Aorta (tissue), 5 donors: Measurements from ENCODE around the gene AVPI1. TPM values are rescaled to one million over a fixed set of nuclear protein-coding genes. Genes with fewer than 3 reads are reported as not detected.
A peak's percentile ranks its signal among the peaks of the same experiment; 100 is the strongest.
"Not testable (repeated sequence)": the region's sequence is repeated elsewhere in the genome, so short reads cannot be mapped to it uniquely, and the experiment has no call there.

Experiments used
- ATAC-seq: fragments of 200-7000 bp; cut with Tn5 transposase; one replicate; pipeline ENCODE4 v1.9.1; 2022; ENCODE audit warnings: moderate library complexity; ENCODE audit not compliant: low FRiP score
- DNase-seq, 2 donors: peaks; one replicate each; pipeline ENCODE4 v3.0.0-alpha.2; 2020
- H3K27ac ChIP-seq, 2 donors: one replicate each; pipeline ENCODE4 v1.5.1; 2013; ENCODE audit warnings: low read length in 2 of 2, mild to moderate bottlenecking in 2 of 2, moderate library complexity in 2 of 2, control low read depth in 1 of 2, inconsistent platforms in 1 of 2, low read depth in 1 of 2
- H3K27me3 ChIP-seq, 2 donors: one replicate each; pipeline ENCODE4 v1.6.1; 2013; ENCODE audit warnings: control low read depth in 1 of 2, low read length in 1 of 2, mild to moderate bottlenecking in 1 of 2, moderate library complexity in 1 of 2; ENCODE audit not compliant: insufficient read depth in 2 of 2, control insufficient read depth in 1 of 2
- H3K36me3 ChIP-seq, 2 donors: one replicate each; pipeline ENCODE4 v1.6.1; 2013; ENCODE audit warnings: control low read depth in 1 of 2, low read length in 1 of 2, mild to moderate bottlenecking in 1 of 2; ENCODE audit not compliant: insufficient read depth in 2 of 2, control insufficient read depth in 1 of 2
- H3K4me1 ChIP-seq, 2 donors: one replicate each; pipeline ENCODE4 v1.6.1; 2013; ENCODE audit warnings: low read length in 2 of 2, control low read depth in 1 of 2, mild to moderate bottlenecking in 1 of 2, moderate library complexity in 1 of 2; ENCODE audit not compliant: insufficient read depth in 2 of 2, control insufficient read depth in 1 of 2
- H3K4me3 ChIP-seq, 2 donors: one replicate each; pipeline ENCODE4 v1.5.1; 2013; ENCODE audit warnings: low read length in 2 of 2, control low read depth in 1 of 2, mild to moderate bottlenecking in 1 of 2
- H3K9me3 ChIP-seq: one replicate; pipeline ENCODE4 v1.6.1; 2013; ENCODE audit warnings: mild to moderate bottlenecking, low read length; ENCODE audit not compliant: control insufficient read depth
- WGBS, 2 donors: extraction: QIAGEN DNeasy Blood & Tissue Kit; methylation state at CpG; one replicate each; pipeline ENCODE4 v1.1.7; 2013; 5-methylcytosine and 5-hydroxymethylcytosine counted together
- intact Hi-C, 2 donors: fragments of 100-400 bp; cut with DNase I; formaldehyde crosslinking; loops; one replicate each; pipeline versions ENCODE4 v1.14.2 to v1.15.0; 2022
- polyA plus RNA-seq, 2 donors: library from polyadenylated mRNA; stranded (reverse); fragments of 200-250 nt; gene quantifications; one replicate each; pipeline ENCODE4 v1.2.3, GENCODE V29; 2013
- total RNA-seq, 2 donors: library from RNA; stranded (reverse); fragmentation: NEBNext Ultra II Directional; extraction: Animal tissue kit (Norgen Biotek cat#: 25700); gene quantifications; one replicate each; pipeline ENCODE4 v1.2.1, GENCODE V29; 2021
- donor health status: healthy with polysubstance abuse.
- donor health status: Bipolar disorder and iron deficiency.
- donor health status: DM: no; HTN: no; CAD: no.
- donor health status: DM: no; HTN: no; CAD: no.
- donor health status: DM: yes; HTN: yes; CAD: no.

Gene AVPI1
- total and polyA plus RNA-seq, 4 donors, result 12.4 to 18.3 (median 16.1) TPM

DNA sequence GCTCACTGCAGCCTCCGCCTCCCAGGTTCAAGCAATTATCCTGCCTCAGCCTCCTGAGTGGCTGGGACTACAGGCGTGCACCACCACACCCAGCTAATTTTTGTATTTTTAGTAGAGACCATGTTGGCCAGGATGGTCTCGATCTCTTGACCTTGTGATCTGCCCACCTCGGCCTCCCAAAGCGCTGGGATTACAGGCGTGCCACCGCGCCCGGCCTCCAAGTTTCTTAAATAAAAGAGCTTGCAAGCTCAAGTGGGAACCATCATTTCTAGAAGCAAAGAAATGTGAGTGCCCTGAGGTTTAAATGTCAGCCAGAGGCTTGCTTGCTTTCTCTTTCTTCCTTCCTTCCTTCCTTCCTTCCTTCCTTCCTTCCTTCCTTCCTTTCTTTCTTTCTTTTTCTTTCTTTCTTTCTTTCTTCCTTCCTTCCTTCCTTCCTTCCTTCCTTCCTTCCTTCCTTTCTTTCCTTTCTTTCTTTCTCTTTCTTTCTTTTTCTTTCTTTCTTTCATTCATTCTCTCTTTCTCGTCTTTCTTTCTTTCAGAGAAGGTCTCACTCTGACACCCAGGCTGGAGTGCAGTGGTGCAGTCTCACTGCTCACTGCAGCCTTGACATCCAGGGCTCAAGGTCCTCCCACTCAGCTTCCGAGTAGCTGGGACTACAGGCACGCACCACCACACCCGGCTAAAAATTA is 44.4 kb downstream of the AVPI1 start:
- H3K27ac ChIP-seq, H3K9me3 ChIP-seq, H3K27me3 ChIP-seq, DNase-seq, ATAC-seq, H3K4me1 ChIP-seq, H3K36me3 ChIP-seq, H3K4me3 ChIP-seq, intact Hi-C loops: not testable (repeated sequence)
- 95 to 97% methylated on average over 13 of the region's 13 CpGs for WGBS, 2 donors

GRCh38 chr10:97640868-97641811 is 45.9 kb downstream of the AVPI1 start:
- no peaks in the 10 kb centered on the region for H3K27me3 ChIP-seq
- peaks cover 0 to 2% of the 10 kb centered on the region in 2 donors for H3K36me3 ChIP-seq
- H3K9me3 ChIP-seq, result no peaks in the 10 kb centered on the region
- H3K27ac ChIP-seq, result peak overlapping the region in 1 of 2 donors; percentile 37
- intact Hi-C loops, result no loop called here
- ATAC-seq (peak; percentile 69), DNase-seq (peak; percentile 71 to 75)
- 1% methylated on average over 45 to 67 of the region's 67 CpGs for WGBS, 2 donors
- peak overlapping the region; percentile 60 to 87 for H3K4me3 ChIP-seq
- no peaks in the 10 kb centered on the region for H3K4me1 ChIP-seq

DNA sequence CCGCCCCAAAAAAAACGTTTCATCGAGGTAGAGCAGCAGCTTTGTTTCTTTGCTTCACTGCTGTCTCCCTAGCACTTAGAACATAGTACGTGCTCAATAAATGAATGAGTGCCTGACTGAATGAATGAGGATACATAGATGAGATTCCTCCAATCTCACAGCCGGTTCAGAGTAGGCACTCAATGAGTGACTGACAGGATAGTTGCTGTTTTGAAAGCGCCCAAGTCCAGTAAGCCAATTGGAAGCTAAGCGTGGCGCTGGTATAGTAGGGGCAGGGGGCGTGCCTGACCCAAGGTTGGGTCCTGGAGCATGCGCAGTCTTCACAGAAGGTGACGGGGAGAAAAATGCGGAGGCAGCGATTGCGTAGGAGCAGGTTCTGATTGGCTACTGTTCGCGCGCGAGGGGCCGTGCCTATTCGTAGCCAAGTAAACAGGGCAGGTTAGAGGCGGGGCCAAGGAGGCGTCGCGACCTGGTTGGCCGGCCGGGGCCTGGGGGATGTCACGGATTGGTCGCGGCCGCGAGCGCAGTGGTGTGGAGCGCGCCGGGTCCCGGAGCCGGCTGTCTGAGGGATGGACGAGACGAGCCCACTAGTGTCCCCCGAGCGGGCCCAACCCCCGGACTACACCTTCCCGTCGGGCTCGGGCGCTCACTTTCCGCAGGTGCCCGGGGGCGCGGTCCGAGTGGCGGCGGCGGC is 46.7 kb downstream of the AVPI1 start, which contains the start of gene PI4K2A:
Gene PI4K2A, plus strand, starts transcription at position 498 of the 694 bp plus-strand sequence. Its CDS starts 72 bp downstream, at position 570.
- intact Hi-C loops, result no loop called here
- DNase-seq (peak; percentile 99 to 100), ATAC-seq (peak; percentile 99)
- H3K27me3 ChIP-seq, result no peaks in the 10 kb centered on the region
- peak within 1 kb of the TSS in 1 of 2 donors; percentile 37 for H3K27ac ChIP-seq
- peaks cover 0 to 2% of the 10 kb centered on the region in 2 donors for H3K36me3 ChIP-seq
- 2 to 3% methylated on average over 31 to 54 of the region's 54 CpGs for WGBS, 2 donors
- no peaks in the 10 kb centered on the region for H3K4me1 ChIP-seq
- no peaks in the 10 kb centered on the region for H3K9me3 ChIP-seq
- peak within 1 kb of the TSS; percentile 60 to 87 for H3K4me3 ChIP-seq

GRCh38 chr10:97639090-97639489 is 48.0 kb downstream of the AVPI1 start:
- ATAC-seq, H3K36me3 ChIP-seq, H3K4me3 ChIP-seq, H3K27ac ChIP-seq, H3K4me1 ChIP-seq, H3K9me3 ChIP-seq, H3K27me3 ChIP-seq, DNase-seq, intact Hi-C loops: not testable (repeated sequence)
- WGBS, 2 donors, result 69 to 76% methylated on average over 3 of the region's 3 CpGs

DNA sequence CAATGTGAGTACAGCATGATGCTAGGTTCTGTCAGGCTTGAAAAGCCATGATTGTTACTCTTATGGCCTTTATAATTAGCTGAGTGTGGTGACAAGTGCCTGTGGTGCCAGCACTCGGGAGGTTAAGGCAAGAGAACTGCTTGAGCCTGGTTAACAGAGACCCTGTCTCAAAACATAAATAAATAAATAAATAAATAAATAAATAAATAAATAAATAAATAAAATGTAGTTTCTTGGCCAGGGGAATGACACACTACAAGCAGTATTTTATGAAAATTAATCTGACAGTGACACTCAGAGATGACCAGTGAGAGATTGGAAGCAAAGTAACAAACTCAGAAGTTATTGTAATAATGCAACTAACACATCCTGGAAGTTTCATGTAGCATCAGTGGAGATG is 51.5 kb downstream of the AVPI1 start:
- 88 to 92% methylated on average over 1 of the region's 1 CpG for WGBS, 2 donors
- no peaks in the 10 kb centered on the region for H3K27me3 ChIP-seq
- no peak for ATAC-seq

GRCh38 chr10:97633921-97634320 is 53.1 kb downstream of the AVPI1 start:
- DNase-seq, result no peak
- H3K36me3 ChIP-seq, result no peaks in the 10 kb centered on the region
- 81 to 86% methylated on average over 8 of the region's 8 CpGs for WGBS, 2 donors
- H3K4me1 ChIP-seq, result no peaks in the 10 kb centered on the region
- H3K4me3 ChIP-seq, result peak overlapping the region in 1 of 2 donors; percentile 67
- peak; percentile 13 for ATAC-seq
- intact Hi-C loops, result no loop called here
- no peak overlapping the region for H3K27ac ChIP-seq
- no peaks in the 10 kb centered on the region for H3K27me3 ChIP-seq
- H3K9me3 ChIP-seq, result no peaks in the 10 kb centered on the region

More for the DNA sequence above, 51.5 kb downstream of the AVPI1 start:
- Histone ChIP-seq H3K36me3 (no peaks in the 10 kb centered on the region), H3K27ac (no peak overlapping the region), H3K9me3 (no peaks in the 10 kb centered on the region), H3K4me1 (no peaks in the 10 kb centered on the region), H3K4me3 (no peak overlapping the region)
- no peak for DNase-seq
- intact Hi-C loops, result no loop called here

DNA sequence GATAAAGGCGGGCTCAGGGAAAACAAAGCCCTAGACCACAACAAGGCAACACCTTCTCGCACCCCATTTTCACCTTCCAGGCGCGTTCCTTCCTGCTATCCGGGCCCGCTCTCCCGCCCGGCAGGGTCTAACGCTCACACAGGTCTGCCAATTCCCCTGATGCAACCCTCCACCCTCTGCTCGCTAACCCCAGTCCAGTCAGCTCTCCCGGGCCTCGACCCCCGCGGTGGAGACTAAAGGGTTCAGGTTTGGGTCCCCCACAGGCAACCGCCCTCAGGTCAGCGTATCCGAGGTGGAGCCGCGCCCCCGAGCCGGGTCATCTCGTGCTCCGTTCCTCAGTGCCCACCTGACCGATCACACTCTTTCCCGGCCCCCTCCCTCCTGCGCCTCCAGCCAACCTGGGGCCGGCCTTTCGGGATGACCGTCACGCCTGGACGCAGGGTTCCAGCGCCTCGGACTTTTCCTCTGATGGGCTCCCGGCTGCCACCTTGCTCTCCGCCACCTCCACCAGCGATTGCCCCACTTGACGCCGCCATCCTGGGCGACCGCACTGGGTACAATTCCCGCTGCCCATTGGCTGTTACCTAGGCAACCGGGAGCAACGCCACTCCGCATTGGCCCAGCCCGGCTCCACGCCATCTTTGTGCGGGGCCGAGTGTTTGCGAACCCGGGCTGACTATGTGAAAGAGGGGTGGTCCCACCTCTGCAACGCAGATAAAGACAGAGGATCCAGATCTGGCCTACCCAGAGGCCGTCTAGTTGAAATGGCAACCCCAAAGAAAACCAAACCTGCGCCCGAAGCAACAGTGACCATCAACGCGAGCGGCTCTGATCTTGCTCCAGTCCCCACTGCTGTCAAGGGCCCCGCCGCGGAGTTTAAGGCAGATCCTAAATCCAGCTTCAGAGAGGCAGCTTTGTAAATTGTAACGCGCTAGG is 53.8 kb downstream of the AVPI1 start, which contains the start of gene MORN4:
Gene MORN4, minus strand, starts transcription at position 552 of the 936 bp plus-strand sequence. CDS start 13,847 bp downstream, outside the sequence.
- WGBS, 2 donors, result 2% methylated on average over 62 of the region's 62 CpGs
- Histone ChIP-seq H3K4me1 (no peaks in the 10 kb centered on the region), H3K36me3 (no peaks in the 10 kb centered on the region), H3K27ac (no peak within 1 kb of the TSS), H3K27me3 (no peaks in the 10 kb centered on the region), H3K4me3 (peak within 1 kb of the TSS; percentile 67 to 79), H3K9me3 (no peaks in the 10 kb centered on the region)
- ATAC-seq, result peak; percentile 99
- DNase-seq, result peak; percentile 96 to 97
- intact Hi-C loops, result no loop called here
